Fibroblast of the aortic adventitia (primary cell): ENCODE data around the gene SLC6A7. TPM values are rescaled to one million over a fixed set of nuclear protein-coding genes. Genes with fewer than 3 reads are reported as not detected.

Source experiments
- DNase-seq: peaks from one replicate; pipeline ENCODE4 v3.0.0-alpha.2; 2010; ENCODE audit warnings: low read depth
- H3K4me3 ChIP-seq: 2 replicates; pipeline ENCODE4 v1.5.1; 2011; ENCODE audit warnings: low read depth, mild to moderate bottlenecking, control low read depth, low read length, moderate library complexity
- total RNA-seq: library from RNA; depleted of rRNA; stranded (reverse); fragments of >200 nt; gene quantifications from 2 replicates; pipeline ENCODE4 v1.2.3, GENCODE V29; 2012; ENCODE audit warnings: low replicate concordance
- TF ChIP-seq, protein P1 (sequence below): IDR thresholded peaks from 2 replicates; pipeline ENCODE4 v1.5.1; 2011; ENCODE audit warnings: mild to moderate bottlenecking, low read length, control low read depth, inconsistent platforms; ENCODE audit not compliant: insufficient read depth

Gene SLC6A7
- total RNA-seq, 1 donor: not detected

DNA sequence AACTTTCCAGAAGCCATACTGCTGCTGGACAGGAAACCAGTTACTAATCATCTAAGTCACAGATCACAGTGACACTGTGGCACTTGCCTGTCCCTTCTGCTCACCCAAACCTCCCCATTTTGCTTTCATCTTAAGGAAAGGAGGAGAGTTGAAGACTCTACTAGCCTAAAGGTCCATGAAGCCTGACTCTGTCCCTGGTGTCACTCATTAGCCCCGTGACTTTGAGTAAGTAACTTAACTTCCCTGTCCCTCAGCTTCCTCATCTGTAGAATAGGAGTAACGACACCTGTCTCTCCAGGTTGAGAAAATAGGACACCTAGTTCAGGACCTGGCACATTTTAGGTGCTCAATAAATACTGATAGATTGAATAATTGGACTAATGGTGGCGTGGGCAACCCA is 536 bp upstream of the SLC6A7 start:
- no peak for DNase-seq
- TF ChIP-seq, protein P1, sequence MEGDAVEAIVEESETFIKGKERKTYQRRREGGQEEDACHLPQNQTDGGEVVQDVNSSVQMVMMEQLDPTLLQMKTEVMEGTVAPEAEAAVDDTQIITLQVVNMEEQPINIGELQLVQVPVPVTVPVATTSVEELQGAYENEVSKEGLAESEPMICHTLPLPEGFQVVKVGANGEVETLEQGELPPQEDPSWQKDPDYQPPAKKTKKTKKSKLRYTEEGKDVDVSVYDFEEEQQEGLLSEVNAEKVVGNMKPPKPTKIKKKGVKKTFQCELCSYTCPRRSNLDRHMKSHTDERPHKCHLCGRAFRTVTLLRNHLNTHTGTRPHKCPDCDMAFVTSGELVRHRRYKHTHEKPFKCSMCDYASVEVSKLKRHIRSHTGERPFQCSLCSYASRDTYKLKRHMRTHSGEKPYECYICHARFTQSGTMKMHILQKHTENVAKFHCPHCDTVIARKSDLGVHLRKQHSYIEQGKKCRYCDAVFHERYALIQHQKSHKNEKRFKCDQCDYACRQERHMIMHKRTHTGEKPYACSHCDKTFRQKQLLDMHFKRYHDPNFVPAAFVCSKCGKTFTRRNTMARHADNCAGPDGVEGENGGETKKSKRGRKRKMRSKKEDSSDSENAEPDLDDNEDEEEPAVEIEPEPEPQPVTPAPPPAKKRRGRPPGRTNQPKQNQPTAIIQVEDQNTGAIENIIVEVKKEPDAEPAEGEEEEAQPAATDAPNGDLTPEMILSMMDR: no peak
- H3K4me3 ChIP-seq: no peak overlapping the region

DNA sequence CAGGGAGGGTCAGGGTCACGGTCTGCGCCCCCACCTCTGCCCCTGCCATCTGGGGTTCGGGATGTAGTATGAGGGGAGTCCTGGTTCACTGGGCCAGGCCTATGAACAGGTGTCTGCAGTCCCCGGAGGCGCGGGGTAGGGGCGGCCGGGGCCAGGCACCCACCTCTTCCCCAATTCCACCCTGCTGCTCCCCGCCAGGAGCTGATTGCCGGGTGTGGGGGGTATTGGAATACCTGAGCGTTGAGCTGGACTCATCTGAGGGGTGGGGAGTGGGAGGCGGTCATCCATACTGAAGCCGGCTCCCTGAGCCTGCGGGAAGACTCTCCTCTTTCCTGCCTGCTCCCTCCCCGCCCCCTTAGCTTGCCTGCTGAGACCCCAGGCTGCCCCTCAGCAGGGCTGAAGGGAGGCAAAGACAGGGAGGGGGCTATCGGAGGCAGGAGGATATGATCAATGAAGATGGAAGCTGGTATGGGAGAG is 679 bp downstream of the SLC6A7 start:
- TF ChIP-seq, protein P1: no peak

DNA sequence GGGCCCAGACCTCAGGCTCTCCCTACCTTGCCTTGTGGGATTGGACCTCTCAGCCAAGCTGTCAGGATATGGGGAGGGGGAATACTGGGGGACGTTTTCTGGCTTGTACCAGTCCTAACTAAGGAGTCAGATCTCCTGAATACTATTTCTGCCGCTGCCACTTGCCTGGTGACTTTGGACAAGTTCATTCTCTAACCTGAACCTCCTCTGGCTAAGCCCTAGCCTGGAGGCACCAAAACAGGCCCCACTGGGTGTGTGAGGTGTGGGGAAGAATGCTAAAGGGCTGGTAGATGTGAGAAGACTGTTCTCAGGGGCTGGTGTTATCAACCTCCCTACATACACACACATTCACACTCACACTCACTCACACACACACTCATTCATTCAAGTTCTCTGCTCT is 1.1 kb downstream of the SLC6A7 start:
- no peak overlapping the region for H3K4me3 ChIP-seq
- no peak for DNase-seq
- TF ChIP-seq, protein P1: no peak

More for the DNA sequence above, 679 bp downstream of the SLC6A7 start:
- no peak for DNase-seq
- H3K4me3 ChIP-seq: no peak overlapping the region

DNA sequence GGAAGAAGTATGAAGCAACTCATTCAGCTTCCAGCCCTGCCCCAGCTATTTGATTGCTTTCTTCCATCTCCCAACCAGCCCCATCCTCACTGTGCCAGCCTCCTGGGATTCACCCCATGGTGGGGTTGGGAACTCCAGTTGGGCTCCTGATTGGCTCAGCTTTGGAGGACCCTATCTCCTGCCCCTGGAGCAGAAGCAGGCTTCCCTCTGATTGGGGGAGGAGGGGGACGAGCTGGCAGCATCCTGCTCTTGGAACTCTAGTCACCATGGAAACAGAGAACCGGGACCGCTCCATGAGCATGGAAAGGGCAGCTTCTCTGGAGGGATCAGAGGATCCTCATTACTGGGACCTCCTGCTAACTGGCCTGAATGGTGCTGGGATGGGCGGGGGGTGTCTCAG is 2.6 kb downstream of the SLC6A7 start:
- TF ChIP-seq, protein P1: no peak
- no peak overlapping the region for H3K4me3 ChIP-seq
- DNase-seq: no peak

DNA sequence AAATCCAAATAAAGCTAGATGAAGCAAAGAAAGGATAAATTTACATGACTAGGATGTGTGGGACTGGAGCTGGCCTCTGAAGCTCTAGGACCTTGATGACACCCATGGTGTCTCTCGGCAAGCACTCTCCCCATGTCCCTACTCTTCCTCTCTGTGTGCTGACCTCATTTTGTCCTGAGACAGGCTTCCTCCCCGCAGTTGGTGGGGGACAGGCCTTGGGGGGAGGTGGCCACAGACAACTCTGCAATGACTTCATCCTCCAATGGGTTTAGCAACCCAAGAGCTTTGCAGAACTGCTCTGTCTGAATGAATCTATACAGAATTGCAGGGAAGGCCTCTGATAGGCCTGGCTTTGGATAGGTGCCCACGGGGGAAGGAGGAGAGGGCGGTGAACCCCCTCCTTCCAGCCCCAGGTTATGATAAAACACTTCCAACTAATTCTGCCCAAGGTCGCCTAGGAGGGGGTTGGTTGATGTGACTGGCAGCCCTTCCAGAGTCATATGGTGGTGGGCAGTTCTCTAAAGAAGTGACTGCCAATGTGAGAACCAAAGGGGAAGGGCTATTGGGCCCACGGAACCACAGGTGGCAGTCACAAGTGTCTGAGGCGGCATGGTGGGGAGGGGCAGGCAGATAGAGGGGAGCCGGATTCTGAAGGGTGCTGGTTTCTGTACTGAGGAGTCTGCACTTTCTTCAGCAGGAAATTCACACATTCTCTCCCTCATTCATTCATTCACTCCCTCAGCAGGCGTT is 6.0 kb downstream of the SLC6A7 start:
- TF ChIP-seq, protein P1: no peak
- H3K4me3 ChIP-seq: no peak overlapping the region
- no peak for DNase-seq

DNA sequence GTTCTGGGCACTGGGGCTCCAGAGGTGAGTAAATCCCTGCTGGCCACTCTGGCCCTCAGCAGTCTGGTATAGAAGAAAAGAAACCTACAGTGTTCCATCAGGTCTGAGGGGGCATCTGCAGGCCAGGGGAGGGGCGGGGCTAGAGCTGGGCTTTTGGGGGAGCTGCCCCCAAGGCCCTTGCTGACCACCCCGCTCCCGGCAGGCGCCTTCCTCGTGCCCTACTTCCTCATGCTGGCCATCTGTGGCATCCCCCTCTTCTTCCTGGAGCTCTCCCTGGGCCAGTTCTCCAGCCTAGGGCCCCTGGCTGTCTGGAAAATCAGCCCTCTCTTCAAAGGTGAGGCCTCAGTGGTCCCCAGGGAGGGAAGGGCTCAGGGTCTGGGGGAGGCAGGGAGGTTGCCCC is 6.7 kb downstream of the SLC6A7 start:
- no peak for DNase-seq
- no peak overlapping the region for H3K4me3 ChIP-seq
- TF ChIP-seq, protein P1: no peak
